Body of pancreas (tissue), 4 donors: ENCODE measurements around the gene C16orf95. TPM values are rescaled to one million over a fixed set of nuclear protein-coding genes. Genes with fewer than 3 reads are reported as not detected.
"Not testable (repeated sequence)": the region's sequence is repeated elsewhere in the genome, so short reads cannot be mapped to it uniquely, and the experiment has no call there.

Experiments
- ATAC-seq: fragments of 150-250 bp; one replicate; pipeline ENCODE4 v1.9.1; 2016
- DNase-seq, 4 donors: peaks; one replicate each; pipeline ENCODE4 v3.0.0-alpha.2; 2019
- H3K27ac ChIP-seq, 4 donors: fragments of 200-600 bp; sonication (generic); 1 replicate in 3 of 4; 2 replicates in 1 of 4; pipeline versions ENCODE4 v1.5.1 to v1.6.1; 2016 to 2019; ENCODE audit warnings: mild to moderate bottlenecking in 1 of 4, mixed read lengths in 1 of 4, moderate library complexity in 1 of 4
- H3K27me3 ChIP-seq, 2 donors: fragments of 200-600 bp; sonication (generic); one replicate each; pipeline ENCODE4 v1.6.0; 2016; ENCODE audit warnings: mild to moderate bottlenecking in 1 of 2
- H3K36me3 ChIP-seq, 2 donors: fragments of 200-600 bp; sonication (generic); replicated peaks in 1 of 2; 2 replicates each; pipeline ENCODE4 v1.5.1; 2016; ENCODE audit warnings: low read depth in 2 of 2; ENCODE audit not compliant: insufficient read depth in 1 of 2
- H3K4me1 ChIP-seq: fragments of 200-600 bp; sonication (generic); one replicate; pipeline ENCODE4 v1.6.0; 2016
- H3K4me3 ChIP-seq, 2 donors: fragments of 200-600 bp; sonication (generic); 1 replicate in 1 of 2; 2 replicates in 1 of 2; pipeline ENCODE4 v1.5.1; 2016 to 2019
- H3K9me3 ChIP-seq, 3 donors: fragments of 200-600 bp; sonication (generic); 1 replicate in 2 of 3; 2 replicates in 1 of 3; pipeline ENCODE4 v1.5.1; 2016
- CTCF ChIP-seq, 7 experiments: fragments of 450-650 bp in 4 of 7; fragments of 200-600 bp in 3 of 7; sonication (generic) in 3 of 7; IDR thresholded peaks; one replicate each; pipeline ENCODE4 v1.5.1; 2016 to 2019; ENCODE audit warnings: antibody characterized with exemption in 7 of 7
- POLR2A ChIP-seq, 3 donors: fragments of 450-650 bp; IDR thresholded peaks; one replicate each; pipeline ENCODE4 v1.6.1; 2016; ENCODE audit warnings: antibody characterized with exemption in 3 of 3, mild to moderate bottlenecking in 2 of 3
- WGBS, 2 donors: methylation state at CpG; one replicate each; pipeline ENCODE4 v1.1.5; 2017; 5-methylcytosine and 5-hydroxymethylcytosine counted together
- intact Hi-C: fragments of 100-400 bp; cut with DNase I; formaldehyde crosslinking; loops from one replicate; pipeline ENCODE4 v1.15.1; 2023
- total RNA-seq, 2 donors: library from RNA; depleted of rRNA; stranded (reverse); fragments of >200 nt; gene quantifications; one replicate each; pipeline ENCODE4 v1.1.0, GENCODE V29; 2016

Gene C16orf95
- total RNA-seq, 2 donors from 2014 or later = 1.3 to 2.0 TPM

DNA sequence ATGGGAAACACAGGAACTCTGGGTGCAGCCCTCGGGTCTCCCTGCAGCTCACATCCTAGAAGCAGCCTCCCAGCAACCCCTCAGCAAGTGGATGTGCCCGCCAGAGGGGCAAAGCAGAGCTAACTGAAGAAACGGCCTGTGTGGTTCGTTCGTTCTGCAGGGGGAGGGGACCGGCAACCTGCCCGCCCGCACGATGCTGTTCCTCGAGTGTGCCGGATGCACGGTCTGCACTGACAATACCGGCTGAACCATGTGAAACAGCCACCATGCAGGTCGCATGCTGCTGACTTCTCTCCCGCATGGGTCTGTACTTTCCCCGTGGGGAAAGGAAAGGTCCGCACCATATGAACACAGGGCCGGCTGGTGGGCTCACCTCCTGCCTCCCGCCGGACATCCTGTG, 25.3 kb upstream of the C16orf95 start:
- intact Hi-C loops = no loop called here
- no peak for ATAC-seq
- no peak for DNase-seq
- peaks cover 11 to 17% of the 10 kb centered on the region in 2 donors for H3K36me3 ChIP-seq
- WGBS, 2 donors = 91% methylated on average over 11 to 20 of the region's 20 CpGs
- H3K27ac ChIP-seq = no peak overlapping the region
- no peak overlapping the region for H3K4me3 ChIP-seq
- TF ChIP-seq CTCF (IDR thresholded peaks at IDR 0.05) (no peak), POLR2A (IDR thresholded peaks at IDR 0.05) (no peak)
- H3K27me3 ChIP-seq = no peaks in the 10 kb centered on the region
- no peaks in the 10 kb centered on the region for H3K4me1 ChIP-seq
- H3K9me3 ChIP-seq = no peaks in the 10 kb centered on the region

- WGBS, 2 donors = 93 to 97% methylated on average over 5 of the region's 5 CpGs
- no peaks in the 10 kb centered on the region for H3K4me1 ChIP-seq
- H3K27me3 ChIP-seq = no peaks in the 10 kb centered on the region
- intact Hi-C loops = no loop called here
- peaks cover 11 to 19% of the 10 kb centered on the region in 2 donors for H3K36me3 ChIP-seq
- H3K4me3 ChIP-seq = no peak overlapping the region
- H3K27ac ChIP-seq = no peak overlapping the region
- DNase-seq (no peak), ATAC-seq (no peak)
- no peak for TF ChIP-seq CTCF (IDR thresholded peaks at IDR 0.05)
- TF ChIP-seq POLR2A (IDR thresholded peaks at IDR 0.05) = no peak
- H3K9me3 ChIP-seq = no peaks in the 10 kb centered on the region
These were observed 23.0 kb upstream of the C16orf95 start for GRCh38 chr16:87340198-87340597.

GRCh38 chr16:87339724-87340105, 22.5 kb upstream of the C16orf95 start:
- DNase-seq = not testable (repeated sequence)
- 95% methylated on average over 11 of the region's 11 CpGs for WGBS, 2 donors
- peaks cover 11 to 22% of the 10 kb centered on the region in 2 donors for H3K36me3 ChIP-seq

DNA sequence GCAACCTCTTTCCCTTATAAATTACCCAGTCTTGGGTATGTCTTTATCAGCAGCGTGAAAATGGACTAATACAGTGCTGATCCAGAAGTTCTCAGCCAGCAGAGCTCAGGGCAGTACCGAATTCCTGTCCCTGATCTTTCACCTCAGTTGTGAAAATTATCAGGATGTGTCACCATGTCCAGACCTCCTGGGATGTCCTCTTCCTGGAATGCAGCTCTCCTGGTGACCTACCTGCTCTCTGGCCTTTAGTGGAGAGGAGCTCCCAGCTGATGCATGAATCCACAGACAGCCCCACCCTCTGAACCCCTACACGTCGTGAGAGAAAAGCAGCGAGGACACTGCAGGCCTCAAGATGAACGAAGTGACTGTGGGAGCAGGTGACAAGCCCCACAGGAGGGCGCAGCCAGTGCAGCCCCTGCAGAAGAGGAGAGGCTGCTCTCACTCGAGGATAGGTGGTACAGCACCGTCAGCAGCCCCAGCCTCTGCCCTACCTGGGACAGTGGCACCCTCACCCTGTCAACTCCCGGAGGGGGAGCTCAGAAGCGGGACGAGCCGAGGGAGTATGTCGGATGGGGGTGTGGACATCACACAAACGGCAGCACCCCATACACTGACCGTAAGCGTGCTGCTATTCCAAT, 22.0 kb upstream of the C16orf95 start:
- intact Hi-C loops = no loop called here
- Histone ChIP-seq H3K36me3 (peaks cover 11 to 22% of the 10 kb centered on the region in 2 donors), H3K27me3 (no peaks in the 10 kb centered on the region), H3K27ac (no peak overlapping the region), H3K9me3 (no peaks in the 10 kb centered on the region), H3K4me1 (no peaks in the 10 kb centered on the region), H3K4me3 (no peak overlapping the region)
- no peak for ATAC-seq
- TF ChIP-seq CTCF (IDR thresholded peaks at IDR 0.05) (no peak), POLR2A (IDR thresholded peaks at IDR 0.05) (no peak)
- 92% methylated on average over 16 to 17 of the region's 17 CpGs for WGBS, 2 donors
- no peak for DNase-seq

More at GRCh38 chr16:87339724-87340105, 22.5 kb upstream of the C16orf95 start:
- intact Hi-C loops, H3K4me3 ChIP-seq, ATAC-seq, H3K27ac ChIP-seq, H3K4me1 ChIP-seq, H3K9me3 ChIP-seq, H3K27me3 ChIP-seq: not testable (repeated sequence)

DNA sequence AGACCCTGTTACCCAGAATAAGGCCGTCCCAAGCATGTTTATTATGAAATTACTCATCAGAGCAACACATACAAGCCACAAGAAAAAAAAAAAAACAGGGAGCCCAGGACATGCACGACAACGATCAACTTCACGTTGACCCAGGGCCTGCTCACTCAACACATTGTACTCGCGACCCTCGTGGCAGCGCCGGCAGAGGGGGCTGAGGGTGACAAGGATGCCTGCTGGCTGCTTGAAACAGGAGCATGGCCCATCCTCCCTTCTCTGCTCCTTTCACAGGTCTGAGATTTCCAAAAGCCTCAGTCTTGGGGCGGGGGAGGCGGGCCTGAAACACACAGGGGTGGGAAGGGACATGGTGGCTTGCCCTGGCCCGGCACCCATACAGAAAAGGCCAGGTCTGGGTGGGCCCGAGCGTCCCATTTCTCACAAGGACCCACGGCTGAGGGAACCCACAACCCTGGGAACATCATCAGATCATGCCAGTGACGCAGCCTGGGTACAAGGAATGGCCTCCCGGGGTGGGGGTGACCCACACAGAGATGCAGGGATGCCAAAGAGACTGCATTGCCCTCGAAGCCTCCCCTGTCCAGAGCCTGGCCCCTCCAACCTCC, 21.1 kb upstream of the C16orf95 start:
- TF ChIP-seq POLR2A (IDR thresholded peaks at IDR 0.05) = no peak
- Histone ChIP-seq H3K9me3 (no peaks in the 10 kb centered on the region), H3K4me3 (no peak overlapping the region), H3K36me3 (peaks cover 11 to 25% of the 10 kb centered on the region in 2 donors), H3K27ac (no peak overlapping the region), H3K4me1 (no peaks in the 10 kb centered on the region), H3K27me3 (no peaks in the 10 kb centered on the region)
- intact Hi-C loops = no loop called here
- ATAC-seq (no peak), DNase-seq (no peak)
- 85 to 90% methylated on average over 13 to 18 of the region's 18 CpGs for WGBS, 2 donors
